HepG2 (cell line): ENCODE measurements around the gene CDK7. TPM values are rescaled to one million over a fixed set of nuclear protein-coding genes. Genes with fewer than 3 reads are reported as not detected.
A peak's percentile ranks its signal among the peaks of the same experiment; 100 is the strongest.

ENCODE experiments used
- ARHGAP35 ChIP-seq: sonication (generic); formaldehyde crosslinking; IDR thresholded peaks from 2 replicates; pipeline ENCODE4 v1.9.0; 2022; ENCODE audit warnings: mild to moderate bottlenecking, inconsistent platforms, moderate library complexity, missing genetic modification reagents, borderline replicate concordance
- ATRX ChIP-seq: sonication (generic); formaldehyde crosslinking; IDR thresholded peaks from 2 replicates; pipeline ENCODE4 v1.4.0; 2020; ENCODE audit warnings: missing genetic modification reagents, borderline replicate concordance
- FIP1L1 ChIP-seq: fragments of 200-400 bp; formaldehyde crosslinking; IDR thresholded peaks from 2 replicates; pipeline ENCODE4 v1.6.1; 2018; ENCODE audit warnings: low read depth, mild to moderate bottlenecking, low read length, moderate library complexity, borderline replicate concordance; ENCODE audit not compliant: insufficient read depth
- FLYWCH1 ChIP-seq: sonication (generic); formaldehyde crosslinking; IDR thresholded peaks from 2 replicates; pipeline ENCODE4 v1.8.1; 2023; ENCODE audit warnings: mild to moderate bottlenecking, missing genetic modification reagents
- FOXO1 ChIP-seq: sonication (generic); formaldehyde crosslinking; IDR thresholded peaks from 2 replicates; pipeline ENCODE4 v1.4.0; 2020; ENCODE audit warnings: missing genetic modification reagents
- NCOA5 ChIP-seq: sonication (generic); formaldehyde crosslinking; IDR thresholded peaks from 2 replicates; pipeline ENCODE4 v1.4.0; 2020; ENCODE audit warnings: missing genetic modification reagents
- STAG1 ChIP-seq: sonication (generic); formaldehyde crosslinking; IDR thresholded peaks from 2 replicates; pipeline ENCODE4 v1.4.0; 2020; ENCODE audit warnings: missing genetic modification reagents
- THRA ChIP-seq: sonication (generic); formaldehyde crosslinking; IDR thresholded peaks from 2 replicates; pipeline ENCODE4 v1.4.0; 2020; ENCODE audit warnings: missing genetic modification reagents, borderline replicate concordance
- THYN1 ChIP-seq: sonication (generic); formaldehyde crosslinking; IDR thresholded peaks from 2 replicates; pipeline ENCODE4 v1.8.1; 2023; ENCODE audit warnings: low read depth, mild to moderate bottlenecking, moderate library complexity, missing genetic modification reagents, borderline replicate concordance
- TRIM22 ChIP-seq: fragments of 450-650 bp; IDR thresholded peaks from 2 replicates; pipeline ENCODE4 v1.6.1; 2017
- WIZ ChIP-seq: sonication (generic); formaldehyde crosslinking; IDR thresholded peaks from 2 replicates; pipeline ENCODE4 v1.5.1; 2020; ENCODE audit warnings: mild to moderate bottlenecking, missing genetic modification reagents
- ZBTB49 ChIP-seq: sonication (generic); formaldehyde crosslinking; IDR thresholded peaks from 2 replicates; pipeline ENCODE4 v1.4.0; 2020; ENCODE audit warnings: missing genetic modification reagents, borderline replicate concordance
- ZGPAT ChIP-seq: IDR thresholded peaks from 2 replicates; pipeline ENCODE4 v1.6.1; 2016; ENCODE audit warnings: mild to moderate bottlenecking
- ZNF136 ChIP-seq: sonication (generic); formaldehyde crosslinking; IDR thresholded peaks from 2 replicates; pipeline ENCODE4 v1.8.1; 2022; ENCODE audit warnings: low read depth, mild to moderate bottlenecking, moderate library complexity, missing genetic modification reagents
- ZNF235 ChIP-seq: sonication (generic); formaldehyde crosslinking; IDR thresholded peaks from 2 replicates; pipeline ENCODE4 v1.8.1; 2023; ENCODE audit warnings: mild to moderate bottlenecking, missing genetic modification reagents, borderline replicate concordance
- ZNF276 ChIP-seq: sonication (generic); formaldehyde crosslinking; IDR thresholded peaks from 2 replicates; pipeline ENCODE4 v1.4.0; 2020; ENCODE audit warnings: mild to moderate bottlenecking, low read depth, missing genetic modification reagents
- polyA plus RNA-seq, 8 experiments: library from polyadenylated mRNA; depleted of rRNA in 3 of 8; stranded (reverse) in 7 of 8; unstranded in 1 of 8; fragments of >200 nt; fragmentation: Illumina TruSeq in 4 of 8; extraction: Trizol in 4 of 8; gene quantifications; 2 replicates each; pipeline versions ENCODE4 v1.2.1 to v1.2.3, GENCODE V29; 2011 to 2016; ENCODE audit warnings: low read depth in 4 of 8, missing spikeins in 1 of 8, mixed read lengths in 1 of 8; ENCODE audit not compliant: insufficient read depth in 1 of 8
- total RNA-seq, 5 experiments: library from RNA; depleted of rRNA; stranded (reverse); fragments of >200 nt; fragmentation: Illumina TruSeq; extraction: Trizol; gene quantifications; 2 replicates each; pipeline ENCODE4 v1.2.3, GENCODE V29; 2016; ENCODE audit warnings: low read depth in 1 of 5
- TF ChIP-seq, protein P1 (sequence below): sonication (generic); formaldehyde crosslinking; IDR thresholded peaks from 2 replicates; pipeline ENCODE4 v1.8.1; 2023; ENCODE audit warnings: missing genetic modification reagents, inconsistent platforms, borderline replicate concordance

Gene CDK7
- total and polyA plus RNA-seq, 2 of the 13 experiments (the other 11 are each of a cell fraction or from before 2014, with no cell fraction given) = 41.2 to 54.9 TPM

DNA sequence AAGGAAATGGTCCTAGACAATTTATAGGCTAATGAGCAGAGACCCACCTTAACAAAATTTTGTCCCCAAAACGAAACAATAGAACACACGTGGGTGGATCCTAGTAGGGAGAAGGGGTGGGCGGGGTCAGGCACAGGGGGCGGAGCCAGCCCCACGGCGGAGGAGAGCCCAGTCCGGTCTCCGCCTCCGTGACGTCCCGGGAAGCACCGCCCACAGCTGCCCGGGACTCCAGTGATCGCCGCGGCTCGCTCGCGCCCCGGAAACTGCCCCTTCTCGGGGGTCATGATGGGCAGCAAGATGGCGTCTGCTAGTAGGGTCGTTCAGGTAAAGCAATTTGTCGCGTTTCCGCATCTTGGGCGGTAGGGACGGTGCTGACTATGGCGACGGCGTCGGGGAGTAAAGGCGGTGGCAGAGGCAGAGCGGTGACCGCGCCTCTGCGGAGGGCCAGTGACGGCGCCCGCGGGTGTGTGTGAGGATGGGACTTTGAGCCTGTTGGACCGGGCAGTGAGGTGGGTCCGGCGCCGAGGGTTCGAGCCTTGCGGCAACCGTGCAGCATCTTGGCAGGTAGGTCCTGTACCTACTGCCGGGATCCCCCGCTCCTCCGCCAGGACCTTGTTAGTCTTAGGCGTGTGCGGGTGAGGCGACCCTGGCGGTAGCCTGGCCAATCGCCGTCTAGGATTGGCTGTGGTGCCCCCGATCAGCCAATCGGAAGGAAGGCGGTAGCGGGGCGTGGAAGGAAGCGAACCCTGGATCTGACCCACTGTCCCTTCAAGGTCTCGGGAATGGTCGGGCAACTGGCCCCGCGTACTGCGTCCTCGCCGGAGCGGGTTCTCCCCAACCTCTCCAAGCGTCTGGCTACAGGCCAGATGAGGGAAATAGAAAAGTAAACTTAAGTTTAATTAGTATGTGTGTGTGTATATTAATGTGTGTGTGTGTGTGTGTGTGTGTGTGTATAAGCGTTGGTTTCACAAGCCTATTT, 16.8 kb upstream of the CDK7 start (continued):
- TF ChIP-seq ZBTB49 (peak; percentile 15; the same call in 1 of the 2 replicates), ZNF235 (CRISPR knock-in tag) (peak; percentile 62; the same call in 1 of the 2 replicates), THYN1 (CRISPR knock-in tag) (no peak), THRA (CRISPR knock-in tag) (peak; percentile 9; the same call in 1 of the 2 replicates), FOXO1 (CRISPR knock-in tag) (peak; percentile 55), STAG1 (CRISPR knock-in tag) (no peak; the same call in 1 of the 2 replicates), ATRX (CRISPR knock-in tag) (no peak), WIZ (CRISPR knock-in tag) (0 out of 2 replicates have a peak, but pooled peaks have one; percentile 46), ZNF276 (no peak), ZGPAT (CRISPR knock-in tag) (peak; percentile 88), FLYWCH1 (no peak), TRIM22 (no peak), FIP1L1 (no peak), ARHGAP35 (CRISPR knock-in tag) (peak; percentile 85; the same call in 1 of the 2 replicates), ZNF136 (CRISPR knock-in tag) (no peak), NCOA5 (CRISPR knock-in tag) (no peak)
- TF ChIP-seq, protein P1, sequence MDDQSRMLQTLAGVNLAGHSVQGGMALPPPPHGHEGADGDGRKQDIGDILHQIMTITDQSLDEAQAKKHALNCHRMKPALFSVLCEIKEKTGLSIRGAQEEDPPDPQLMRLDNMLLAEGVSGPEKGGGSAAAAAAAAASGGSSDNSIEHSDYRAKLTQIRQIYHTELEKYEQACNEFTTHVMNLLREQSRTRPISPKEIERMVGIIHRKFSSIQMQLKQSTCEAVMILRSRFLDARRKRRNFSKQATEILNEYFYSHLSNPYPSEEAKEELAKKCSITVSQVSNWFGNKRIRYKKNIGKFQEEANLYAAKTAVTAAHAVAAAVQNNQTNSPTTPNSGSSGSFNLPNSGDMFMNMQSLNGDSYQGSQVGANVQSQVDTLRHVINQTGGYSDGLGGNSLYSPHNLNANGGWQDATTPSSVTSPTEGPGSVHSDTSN (CRISPR knock-in tag) = no peak
